ENCODE results near the gene FRA10AC1. TPM values are rescaled to one million over a fixed set of nuclear protein-coding genes. Genes with fewer than 3 reads are reported as not detected.

The FRA10AC1 gene
- total RNA-seq, 4 donors from 2014 or later: 10.6 to 20.8 (median 15.4) TPM

DNA sequence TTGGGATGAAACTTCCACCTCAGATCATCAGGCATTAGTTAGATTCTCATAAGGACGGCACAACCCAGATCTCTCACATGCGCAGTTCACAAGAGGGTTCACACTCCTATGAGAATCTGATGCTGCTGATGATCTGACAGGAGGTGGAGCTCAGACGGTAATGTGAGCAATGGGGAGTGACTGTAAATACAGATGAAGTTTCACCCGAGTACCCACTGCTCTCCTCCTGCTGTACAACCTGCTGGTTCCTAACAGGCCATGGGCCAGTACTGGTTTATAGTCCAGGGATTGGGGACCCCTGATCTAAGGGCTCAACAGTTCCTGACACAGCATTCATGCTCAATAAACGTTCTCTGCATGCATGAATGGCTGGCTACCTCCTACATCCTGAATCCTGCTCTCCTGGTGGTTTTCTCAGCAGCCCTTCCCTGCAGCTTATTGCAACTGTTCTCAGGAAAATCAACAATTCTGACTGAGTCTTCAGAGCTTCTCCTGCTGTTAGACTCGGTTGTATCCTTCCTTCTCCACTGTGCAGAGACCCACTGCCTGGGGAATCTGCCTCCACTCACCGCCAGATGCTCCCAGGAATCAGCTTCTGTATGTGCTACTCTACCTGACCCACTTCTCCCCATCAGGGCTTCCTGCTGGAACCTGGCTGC, 72.6 kb downstream of the FRA10AC1 start:
- no peak overlapping the region for H3K27ac ChIP-seq
- TF ChIP-seq, protein P1, sequence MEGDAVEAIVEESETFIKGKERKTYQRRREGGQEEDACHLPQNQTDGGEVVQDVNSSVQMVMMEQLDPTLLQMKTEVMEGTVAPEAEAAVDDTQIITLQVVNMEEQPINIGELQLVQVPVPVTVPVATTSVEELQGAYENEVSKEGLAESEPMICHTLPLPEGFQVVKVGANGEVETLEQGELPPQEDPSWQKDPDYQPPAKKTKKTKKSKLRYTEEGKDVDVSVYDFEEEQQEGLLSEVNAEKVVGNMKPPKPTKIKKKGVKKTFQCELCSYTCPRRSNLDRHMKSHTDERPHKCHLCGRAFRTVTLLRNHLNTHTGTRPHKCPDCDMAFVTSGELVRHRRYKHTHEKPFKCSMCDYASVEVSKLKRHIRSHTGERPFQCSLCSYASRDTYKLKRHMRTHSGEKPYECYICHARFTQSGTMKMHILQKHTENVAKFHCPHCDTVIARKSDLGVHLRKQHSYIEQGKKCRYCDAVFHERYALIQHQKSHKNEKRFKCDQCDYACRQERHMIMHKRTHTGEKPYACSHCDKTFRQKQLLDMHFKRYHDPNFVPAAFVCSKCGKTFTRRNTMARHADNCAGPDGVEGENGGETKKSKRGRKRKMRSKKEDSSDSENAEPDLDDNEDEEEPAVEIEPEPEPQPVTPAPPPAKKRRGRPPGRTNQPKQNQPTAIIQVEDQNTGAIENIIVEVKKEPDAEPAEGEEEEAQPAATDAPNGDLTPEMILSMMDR (IDR thresholded peaks at IDR 0.05): no peak
- TF ChIP-seq POLR2A (IDR thresholded peaks at IDR 0.05): no peak
- H3K4me3 ChIP-seq: no peak overlapping the region
- H3K4me1 ChIP-seq: no peaks in the 10 kb centered on the region
- H3K27me3 ChIP-seq: no peaks in the 10 kb centered on the region
- no peaks in the 10 kb centered on the region for H3K9me3 ChIP-seq
- H3K36me3 ChIP-seq: no peaks in the 10 kb centered on the region
- no peak for DNase-seq

- no peak for TF ChIP-seq POLR2A (IDR thresholded peaks at IDR 0.05)
- TF ChIP-seq, protein P1 (IDR thresholded peaks at IDR 0.05): no peak
- Histone ChIP-seq H3K27ac (no peak overlapping the region), H3K27me3 (no peaks in the 10 kb centered on the region), H3K4me3 (no peak overlapping the region), H3K9me3 (no peaks in the 10 kb centered on the region), H3K4me1 (no peaks in the 10 kb centered on the region), H3K36me3 (no peaks in the 10 kb centered on the region)
- no peak for DNase-seq
Measured at GRCh38 chr10:93628858-93629257, 73.5 kb downstream of the FRA10AC1 start.

GRCh38 chr10:93622942-93623341, 79.5 kb downstream of the FRA10AC1 start:
- Histone ChIP-seq H3K27me3 (no peaks in the 10 kb centered on the region), H3K4me3 (no peak overlapping the region), H3K4me1 (no peaks in the 10 kb centered on the region), H3K9me3 (no peaks in the 10 kb centered on the region), H3K36me3 (no peaks in the 10 kb centered on the region), H3K27ac (no peak overlapping the region)
- DNase-seq: no peak
- TF ChIP-seq POLR2A (IDR thresholded peaks at IDR 0.05): no peak
- TF ChIP-seq, protein P1 (IDR thresholded peaks at IDR 0.05): no peak

- no peak overlapping the region for H3K27ac ChIP-seq
- TF ChIP-seq POLR2A (IDR thresholded peaks at IDR 0.05): no peak
- TF ChIP-seq, protein P1 (IDR thresholded peaks at IDR 0.05): no peak
- DNase-seq: no peak
- no peaks in the 10 kb centered on the region for H3K36me3 ChIP-seq
- H3K9me3 ChIP-seq: no peaks in the 10 kb centered on the region
- H3K27me3 ChIP-seq: no peaks in the 10 kb centered on the region
- H3K4me1 ChIP-seq: no peaks in the 10 kb centered on the region
- H3K4me3 ChIP-seq: no peak overlapping the region
Measured at GRCh38 chr10:93620925-93621324, 81.5 kb downstream of the FRA10AC1 start.

Other genes starting within 250 kb of the FRA10AC1 start
- 10 to 100 TPM; 15.1 to 52.8 (median 24.4) TPM for gene MYOF, start 220.3 kb downstream of the FRA10AC1 start, total RNA-seq
- gene CEP55, start 206.0 kb downstream of the FRA10AC1 start, total RNA-seq: 10 to 100 TPM in 1 of 4 donors, 1 to 10 TPM in 3; 1.1 to 32.2 (median 4.5) TPM
- gene FFAR4, start 135.9 kb downstream of the FRA10AC1 start, total RNA-seq: 1 to 10 TPM in 2 of 4 donors, under 1 TPM in 1, not detected in 1; 0.80 to 2.5 (median 2.3) TPM
- gene RBP4, start 101.4 kb downstream of the FRA10AC1 start, total RNA-seq: 1 to 10 TPM in 2 of 4 donors, not detected in 2; 1.7 to 3.9 TPM
- gene PDE6C, start 90.1 kb downstream of the FRA10AC1 start, total RNA-seq: not detected
- gene LGI1, start 55.3 kb upstream of the FRA10AC1 start, total RNA-seq: 1 to 10 TPM in 2 of 4 donors, not detected in 2; 1.1 to 1.9 TPM
- 10 to 100 TPM in 3 of 4 donors, not detected in 1; 21.1 to 69.7 (median 68.3) TPM for gene SLC35G1, start 191.4 kb upstream of the FRA10AC1 start, total RNA-seq

Data from Peyer's patch (tissue), 4 donors.